Keratinocyte (primary cell): ENCODE results near the gene PPHLN1.

ENCODE experiments used
- EZH2 ChIP-seq: IDR thresholded peaks from one replicate; pipeline ENCODE4 v1.6.1; 2012; ENCODE audit warnings: inconsistent platforms, mild to moderate bottlenecking, low read length, moderate library complexity
- TF ChIP-seq, protein P1 (sequence below), 3 experiments: IDR thresholded peaks in 1 of 3; conservative IDR thresholded peaks in 1 of 3; optimal IDR thresholded peaks in 1 of 3; 2 replicates in 2 of 3; 3 replicates in 1 of 3; pipeline versions ENCODE3 to v1.5.1; 2011; ENCODE audit warnings: low read length in 3 of 3, mild to moderate bottlenecking in 3 of 3, moderate library complexity in 2 of 3, control low read depth in 1 of 3, inconsistent platforms in 1 of 3; ENCODE audit not compliant: insufficient read depth in 2 of 3; ENCODE audit errors: extremely low read depth in 1 of 3

DNA sequence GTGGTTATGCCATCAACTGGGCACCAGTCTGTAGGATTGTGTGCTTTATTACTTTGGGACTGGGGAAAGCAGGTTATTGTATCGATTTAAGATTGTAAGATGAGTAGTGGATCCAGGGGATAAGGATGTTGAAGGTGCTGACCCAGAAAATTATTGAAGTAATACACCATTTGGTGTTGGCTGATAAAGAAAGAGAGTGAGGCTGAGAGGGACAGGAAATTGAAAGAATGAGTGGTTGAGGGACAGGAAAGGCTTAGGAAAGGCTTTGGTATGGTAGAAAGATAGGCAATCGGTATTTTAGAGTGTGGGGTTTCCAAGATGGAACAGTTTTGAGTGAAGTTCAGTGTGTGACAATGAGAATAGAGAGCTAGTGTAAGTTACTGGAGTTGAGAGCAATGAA is 12.3 kb downstream of the PPHLN1 start:
- TF ChIP-seq, protein P1, sequence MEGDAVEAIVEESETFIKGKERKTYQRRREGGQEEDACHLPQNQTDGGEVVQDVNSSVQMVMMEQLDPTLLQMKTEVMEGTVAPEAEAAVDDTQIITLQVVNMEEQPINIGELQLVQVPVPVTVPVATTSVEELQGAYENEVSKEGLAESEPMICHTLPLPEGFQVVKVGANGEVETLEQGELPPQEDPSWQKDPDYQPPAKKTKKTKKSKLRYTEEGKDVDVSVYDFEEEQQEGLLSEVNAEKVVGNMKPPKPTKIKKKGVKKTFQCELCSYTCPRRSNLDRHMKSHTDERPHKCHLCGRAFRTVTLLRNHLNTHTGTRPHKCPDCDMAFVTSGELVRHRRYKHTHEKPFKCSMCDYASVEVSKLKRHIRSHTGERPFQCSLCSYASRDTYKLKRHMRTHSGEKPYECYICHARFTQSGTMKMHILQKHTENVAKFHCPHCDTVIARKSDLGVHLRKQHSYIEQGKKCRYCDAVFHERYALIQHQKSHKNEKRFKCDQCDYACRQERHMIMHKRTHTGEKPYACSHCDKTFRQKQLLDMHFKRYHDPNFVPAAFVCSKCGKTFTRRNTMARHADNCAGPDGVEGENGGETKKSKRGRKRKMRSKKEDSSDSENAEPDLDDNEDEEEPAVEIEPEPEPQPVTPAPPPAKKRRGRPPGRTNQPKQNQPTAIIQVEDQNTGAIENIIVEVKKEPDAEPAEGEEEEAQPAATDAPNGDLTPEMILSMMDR (optimal IDR thresholded peaks at IDR 0.05 in 1 of 3, IDR thresholded peaks at IDR 0.05 in 1 of 3, conservative IDR thresholded peaks at IDR 0.05 in 1 of 3; ENCODE audit: extremely low read depth in 1 of 3, insufficient read depth in 2 of 3, low read length in 3 of 3): no peak
- TF ChIP-seq EZH2: no peak
